Ureter (tissue), 1 donor: ENCODE results near the gene NUP214. TPM values are rescaled to one million over a fixed set of nuclear protein-coding genes. Genes with fewer than 3 reads are reported as not detected.

Experiments
- DNase-seq: peaks from one replicate; pipeline ENCODE4 v3.0.0-alpha.2; 2020; ENCODE audit warnings: low spot score
- total RNA-seq: library from RNA; stranded (reverse); gene quantifications from one replicate; pipeline ENCODE4 v1.2.4, GENCODE V29; 2023
- donor health status: DM: yes; HTN: yes; CAD: no.

The NUP214 gene
- total RNA-seq, 1 donor from 2014 or later: 83.3 TPM

DNA sequence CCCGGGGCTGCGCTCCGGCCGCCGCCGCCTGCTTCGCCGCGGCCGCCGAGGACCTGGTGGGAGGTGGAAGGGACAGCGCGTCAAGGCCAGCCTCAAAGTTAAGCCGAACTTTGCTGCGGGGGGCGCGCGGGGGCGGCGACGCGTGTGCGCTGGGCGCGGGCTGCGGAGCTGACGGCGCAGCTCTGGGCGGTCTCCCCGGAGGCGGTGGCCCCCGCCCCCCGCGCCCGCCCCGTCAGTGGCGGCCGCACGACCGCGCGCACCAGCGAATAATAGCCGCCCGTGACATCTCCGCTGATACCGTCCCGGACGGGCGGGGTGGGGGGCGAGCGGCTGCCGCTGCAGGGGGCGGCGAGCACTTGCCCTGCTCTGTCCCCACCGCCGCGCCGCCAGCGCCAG, 151.5 kb downstream of the NUP214 start:
- DNase-seq: no peak

DNA sequence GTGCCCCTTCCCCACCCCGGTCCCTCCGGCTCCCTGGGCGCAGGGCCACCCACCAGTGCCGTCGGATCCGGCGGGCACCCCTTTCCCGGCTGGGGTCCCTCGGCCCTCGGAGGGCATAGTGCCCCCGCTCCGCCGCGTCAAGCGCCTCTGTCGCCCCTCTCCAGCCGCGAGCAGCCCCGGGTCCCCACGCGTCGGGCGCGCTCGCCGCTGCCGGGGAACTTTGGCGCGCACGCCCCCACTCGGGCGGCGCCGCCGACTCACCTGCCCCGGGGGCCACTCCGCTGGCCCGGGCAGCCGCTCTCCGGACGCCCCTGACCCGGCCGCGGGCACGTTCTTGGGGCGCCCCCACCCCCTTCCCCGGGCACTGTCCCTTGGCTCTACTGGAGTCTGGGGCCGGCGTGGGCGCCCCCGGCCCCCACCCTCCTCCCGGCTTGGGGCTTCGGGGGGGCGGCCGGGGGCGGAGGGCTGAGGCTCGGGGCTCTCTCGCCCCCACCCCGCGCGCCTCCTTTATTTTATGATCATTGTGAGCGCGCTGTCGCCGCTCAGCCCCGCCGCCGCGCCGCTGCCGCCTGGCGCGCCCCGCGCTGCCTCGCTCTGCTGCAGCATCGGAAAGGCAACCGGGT, 152.0 kb downstream of the NUP214 start:
- no peak for DNase-seq

- peak; percentile 83 for DNase-seq
These were observed 152.7 kb downstream of the NUP214 start for GRCh38 chr9:131277910-131278701.

DNA sequence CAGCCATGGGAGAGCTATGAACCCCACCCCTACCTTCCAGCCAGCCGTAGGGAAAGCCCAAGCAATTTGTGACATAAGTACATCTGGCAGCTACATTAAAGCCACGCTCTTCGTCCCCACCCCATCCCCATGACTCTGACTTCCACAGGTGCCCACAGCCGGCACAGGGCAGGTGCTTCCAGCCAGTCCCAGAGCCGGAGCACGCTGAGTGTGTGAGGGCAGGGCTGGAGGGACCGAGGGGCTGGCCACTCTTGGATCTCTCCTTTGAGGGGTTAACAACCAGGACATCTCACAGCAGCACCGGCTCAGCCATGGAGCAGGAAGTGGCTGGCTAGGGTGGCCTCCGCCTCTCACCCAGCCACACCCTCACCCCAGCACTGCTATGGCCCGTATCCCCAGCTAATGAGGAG, 153.3 kb downstream of the NUP214 start:
- DNase-seq: no peak

GRCh38 chr9:131279196-131279862, 153.9 kb downstream of the NUP214 start:
- no peak for DNase-seq

- no peak for DNase-seq
These were observed 154.6 kb downstream of the NUP214 start for GRCh38 chr9:131279863-131280570.

DNA sequence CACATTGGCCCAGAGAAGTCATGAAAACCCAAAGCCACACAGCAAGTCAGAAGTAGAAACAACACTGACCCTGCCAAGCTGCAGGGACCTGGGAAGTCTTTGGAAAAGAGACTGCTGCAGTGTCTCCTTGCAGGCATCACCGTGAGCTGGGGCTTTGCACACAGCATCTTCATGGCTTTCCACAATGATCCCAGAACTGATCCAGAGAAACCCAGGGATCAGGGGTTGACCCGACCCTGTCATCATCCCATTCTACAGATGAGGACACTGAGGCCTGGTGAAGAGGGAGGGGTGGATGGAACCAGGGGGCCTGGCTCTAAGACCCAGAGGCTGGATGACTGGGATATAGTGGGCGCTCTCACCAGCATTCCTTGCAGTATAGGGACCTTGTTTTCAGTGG, 155.3 kb downstream of the NUP214 start:
- DNase-seq: no peak

DNA sequence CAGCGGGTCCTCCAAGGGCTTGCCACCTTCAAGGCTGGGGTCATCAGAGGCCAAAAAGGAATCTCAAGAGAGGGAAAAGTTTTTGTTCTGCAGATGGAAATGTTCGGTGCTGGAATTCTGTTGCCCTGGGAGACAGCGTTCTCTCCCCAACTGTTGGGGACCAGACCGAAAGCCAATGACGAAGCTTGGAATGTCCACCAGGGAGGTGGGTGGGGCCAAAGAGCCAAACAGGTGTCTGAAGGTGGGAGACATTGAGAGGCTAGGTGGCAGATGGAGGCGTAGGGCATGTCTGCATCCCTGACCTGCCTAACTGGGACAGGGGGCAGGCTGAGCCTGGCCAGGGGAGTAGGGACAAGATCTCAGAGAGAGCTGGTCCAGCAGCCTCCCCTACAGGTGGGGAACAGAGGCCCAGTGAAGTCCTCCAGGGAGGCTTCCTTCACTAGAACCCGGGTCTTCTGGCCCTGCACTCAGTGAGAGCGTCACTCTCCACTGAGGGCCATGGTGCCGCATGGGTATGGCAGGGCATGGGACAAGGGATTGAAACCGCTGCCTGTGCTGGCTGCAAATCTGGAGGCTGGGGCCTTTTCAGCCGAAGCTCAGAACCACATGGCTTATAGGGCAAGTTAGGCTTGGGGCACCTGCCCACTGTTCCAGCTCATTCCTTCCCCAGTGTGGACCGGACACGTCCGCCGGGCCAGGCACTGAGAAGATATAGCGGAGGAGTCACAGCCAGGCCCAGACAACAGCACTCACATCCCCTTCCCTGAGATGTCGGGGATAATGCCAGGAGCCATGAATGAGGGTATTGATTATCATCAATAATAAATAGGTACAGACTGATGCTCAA, 156.0 kb downstream of the NUP214 start:
- no peak for DNase-seq

DNA sequence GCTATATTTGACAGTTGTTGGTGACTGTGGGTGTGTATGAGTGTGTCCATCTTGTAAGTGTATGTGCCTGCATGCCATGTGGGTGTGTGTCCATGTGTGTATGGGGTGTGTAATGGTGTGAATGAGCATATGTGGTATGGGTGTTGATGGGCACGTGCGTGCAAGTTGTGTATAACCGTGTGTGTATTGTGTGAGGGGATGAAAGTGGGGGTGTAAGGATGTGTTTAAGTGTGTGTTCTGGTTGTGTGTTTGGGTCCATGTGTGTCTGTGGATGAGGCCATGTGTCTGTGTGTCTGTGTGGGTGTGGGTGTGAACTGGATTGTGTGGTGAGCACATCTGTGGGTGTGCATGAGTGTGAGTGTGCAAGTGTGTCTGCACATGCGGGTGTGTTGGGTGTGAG, 156.8 kb downstream of the NUP214 start:
- DNase-seq: no peak

- DNase-seq: no peak
These were observed 157.5 kb downstream of the NUP214 start for GRCh38 chr9:131282688-131283422.

Other genes starting within 250 kb of the NUP214 start
- gene QRFP, start 228.8 kb upstream of the NUP214 start, total RNA-seq: not detected
- gene FIBCD1, start 186.3 kb upstream of the NUP214 start, total RNA-seq: not detected
- gene LAMC3, start 116.4 kb upstream of the NUP214 start, total RNA-seq: 50.6 TPM
- gene AIF1L, start 29.1 kb upstream of the NUP214 start, total RNA-seq: 13.2 TPM
- gene FAM78A, start 150.9 kb downstream of the NUP214 start, total RNA-seq: 3.3 TPM
- 3.9 TPM for gene PLPP7, start 164.1 kb downstream of the NUP214 start, total RNA-seq